ENCODE results near the gene TRIM44.

The TRIM44 gene

GRCh38 chr11:35721651-35722282, 59.2 kb downstream of the TRIM44 start:
- TF ChIP-seq CTCF (conservative IDR thresholded peaks at IDR 0.05), result no peak
- TF ChIP-seq ZFX (IDR thresholded peaks at IDR 0.05), result no peak

GRCh38 chr11:35722641-35723040, 60.1 kb downstream of the TRIM44 start:
- no peak for TF ChIP-seq ZFX (IDR thresholded peaks at IDR 0.05)

More at GRCh38 chr11:35721651-35722282, 59.2 kb downstream of the TRIM44 start:
- no peak overlapping the region for H3K27ac ChIP-seq

GRCh38 chr11:35723493-35723892, 60.9 kb downstream of the TRIM44 start:
- TF ChIP-seq ZFX (IDR thresholded peaks at IDR 0.05) (no peak), CTCF (conservative IDR thresholded peaks at IDR 0.05) (no peak)
- H3K27ac ChIP-seq, result no peak overlapping the region

More at GRCh38 chr11:35722641-35723040, 60.1 kb downstream of the TRIM44 start:
- H3K27ac ChIP-seq, result no peak overlapping the region

GRCh38 chr11:35723913-35724312, 61.3 kb downstream of the TRIM44 start:
- no peak for TF ChIP-seq ZFX (IDR thresholded peaks at IDR 0.05)
- TF ChIP-seq CTCF (conservative IDR thresholded peaks at IDR 0.05), result no peak
- H3K27ac ChIP-seq, result no peak overlapping the region

- no peak overlapping the region for H3K27ac ChIP-seq
- TF ChIP-seq ZFX (IDR thresholded peaks at IDR 0.05), result no peak
- TF ChIP-seq CTCF (conservative IDR thresholded peaks at IDR 0.05), result no peak
Measured at GRCh38 chr11:35725885-35726284, 63.3 kb downstream of the TRIM44 start.

GRCh38 chr11:35727140-35727539, 64.6 kb downstream of the TRIM44 start:
- TF ChIP-seq ZFX (IDR thresholded peaks at IDR 0.05) (no peak), CTCF (conservative IDR thresholded peaks at IDR 0.05) (no peak)
- H3K27ac ChIP-seq, result no peak overlapping the region

- no peak for TF ChIP-seq ZFX (IDR thresholded peaks at IDR 0.05)
- TF ChIP-seq CTCF (conservative IDR thresholded peaks at IDR 0.05), result no peak
- no peak overlapping the region for H3K27ac ChIP-seq
Measured at GRCh38 chr11:35730254-35730653, 67.7 kb downstream of the TRIM44 start.

Measured in C4-2B (cell line).